ENCODE results near the gene TMEM30B. TPM values are rescaled to one million over a fixed set of nuclear protein-coding genes. Genes with fewer than 3 reads are reported as not detected.

TMEM30B gene
- polyA plus RNA-seq, 1 of the 3 experiments (the other 2 are of a cell fraction) = 0.15 TPM

DNA sequence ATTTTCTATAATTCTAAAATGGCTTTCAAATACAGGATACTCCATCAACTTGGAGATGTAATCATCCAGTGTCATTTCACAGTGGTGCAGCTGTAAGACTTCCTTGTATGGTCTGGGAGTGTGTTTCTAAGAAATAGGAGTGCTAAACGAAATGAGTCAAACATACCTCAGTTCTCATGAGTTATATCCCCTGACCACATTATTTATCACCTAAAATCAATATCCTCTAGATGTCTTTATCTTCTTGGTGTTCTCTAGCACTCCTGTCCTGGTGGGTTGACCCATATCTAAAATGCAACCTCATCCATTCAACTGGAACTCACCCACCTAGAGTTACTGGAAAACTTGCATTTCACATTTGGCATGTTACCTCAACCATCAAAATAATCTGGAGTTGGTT, 33.2 kb downstream of the TMEM30B start:
- WGBS (ENCODE audit: low lambda C conversion rate) = 40% methylated on average over 1 of the region's 1 CpG
- H3K27ac ChIP-seq (ENCODE audit: low read depth in 2 of 2, low read length in 1 of 2) = peak overlapping the region in 1 of 2 experiments; percentile 25; a peak in 1 of 4 replicates
- ChIA-PET POLR2A (no interaction called here), CTCF (interaction anchor here (1.2 to 9.5 kb wide), 3 partner anchors 11 to 624 kb away, joined by 3 to 119 read pairs (median 3); no protein-coding TSS in a partner anchor)
- H3K27me3 ChIP-seq (ENCODE audit: insufficient read depth) = no peaks in the 10 kb centered on the region
- DNase-seq = no peak
- H2AFZ ChIP-seq (ENCODE audit: low read depth) = no peak overlapping the region
- H3K79me2 ChIP-seq (ENCODE audit: insufficient read depth) = no peaks in the 10 kb centered on the region
- H4K20me1 ChIP-seq (ENCODE audit: insufficient read depth) = no peaks in the 10 kb centered on the region
- peaks cover 5% of the 10 kb centered on the region for H3F3A ChIP-seq (replicated peaks; ENCODE audit: insufficient read depth)
- H3K36me3 ChIP-seq (replicated peaks in 1 of 2; ENCODE audit: control insufficient read depth in 1 of 2, insufficient read depth in 2 of 2, low read length in 1 of 2) = no peaks in the 10 kb centered on the region
- H3K4me3 ChIP-seq (ENCODE audit: low read depth in 2 of 2, low read length in 1 of 2) = no peak overlapping the region
- no peak overlapping the region for H3K9ac ChIP-seq
- peaks cover 0 to 6% of the 10 kb centered on the region in 2 experiments; a peak in 1 of 4 replicates for H3K4me1 ChIP-seq (ENCODE audit: control insufficient read depth in 1 of 2, insufficient read depth in 2 of 2, low read depth in 1 of 2, low read length in 1 of 2)
- H3K9me3 ChIP-seq = no peaks in the 10 kb centered on the region
- H3K9me2 ChIP-seq = no peaks in the 10 kb centered on the region
- no peak for TF ChIP-seq MXI1 (IDR thresholded peaks at IDR 0.05; ENCODE audit: low read depth, low read length)
- TF ChIP-seq, protein P1, sequence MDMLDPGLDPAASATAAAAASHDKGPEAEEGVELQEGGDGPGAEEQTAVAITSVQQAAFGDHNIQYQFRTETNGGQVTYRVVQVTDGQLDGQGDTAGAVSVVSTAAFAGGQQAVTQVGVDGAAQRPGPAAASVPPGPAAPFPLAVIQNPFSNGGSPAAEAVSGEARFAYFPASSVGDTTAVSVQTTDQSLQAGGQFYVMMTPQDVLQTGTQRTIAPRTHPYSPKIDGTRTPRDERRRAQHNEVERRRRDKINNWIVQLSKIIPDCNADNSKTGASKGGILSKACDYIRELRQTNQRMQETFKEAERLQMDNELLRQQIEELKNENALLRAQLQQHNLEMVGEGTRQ (IDR thresholded peaks at IDR 0.05; ENCODE audit: borderline replicate concordance, low read depth, low read length) = no peak
- TF ChIP-seq PBX3 (IDR thresholded peaks at IDR 0.05) = peak; percentile 8; the same call in 1 of the 2 replicates
- TF ChIP-seq FOXM1 (IDR thresholded peaks at IDR 0.05; ENCODE audit: low read depth) = no peak
- peak; percentile 15; the same call in 1 of the 2 replicates for TF ChIP-seq TCF12 (IDR thresholded peaks at IDR 0.05)
- TF ChIP-seq ELF1 (IDR thresholded peaks at IDR 0.05) = no peak
- TF ChIP-seq FOSL2 (IDR thresholded peaks at IDR 0.05; ENCODE audit: borderline replicate concordance, low read depth) = 0 out of 2 replicates have a peak, but pooled peaks have one; percentile 8
- no peak for TF ChIP-seq FOXJ3 (CRISPR knock-in tag; IDR thresholded peaks at IDR 0.05)
- TF ChIP-seq RAD21 (IDR thresholded peaks at IDR 0.05; ENCODE audit: low read length) = no peak
- H3K4me2 ChIP-seq = no peak overlapping the region

GRCh38 chr14:61246721-61247120, 34.4 kb downstream of the TMEM30B start:
- no peak overlapping the region for H2AFZ ChIP-seq (ENCODE audit: low read depth)
- 83% methylated on average over 4 of the region's 4 CpGs for WGBS (ENCODE audit: low lambda C conversion rate)
- ChIA-PET CTCF (no interaction called here), POLR2A (no interaction called here)
- no peaks in the 10 kb centered on the region for H3K4me1 ChIP-seq (ENCODE audit: control insufficient read depth in 1 of 2, insufficient read depth in 2 of 2, low read depth in 1 of 2, low read length in 1 of 2)
- H3K79me2 ChIP-seq (ENCODE audit: insufficient read depth) = no peaks in the 10 kb centered on the region
- H3F3A ChIP-seq (replicated peaks; ENCODE audit: insufficient read depth) = no peaks in the 10 kb centered on the region
- H3K9me3 ChIP-seq = no peaks in the 10 kb centered on the region
- H4K20me1 ChIP-seq (ENCODE audit: insufficient read depth) = no peaks in the 10 kb centered on the region
- no peaks in the 10 kb centered on the region for H3K27me3 ChIP-seq (ENCODE audit: insufficient read depth)
- no peak overlapping the region for H3K4me2 ChIP-seq
- no peak overlapping the region for H3K27ac ChIP-seq (ENCODE audit: low read depth in 2 of 2, low read length in 1 of 2)
- no peak overlapping the region for H3K9ac ChIP-seq
- H3K36me3 ChIP-seq (replicated peaks in 1 of 2; ENCODE audit: control insufficient read depth in 1 of 2, insufficient read depth in 2 of 2, low read length in 1 of 2) = no peaks in the 10 kb centered on the region
- no peaks in the 10 kb centered on the region for H3K9me2 ChIP-seq
- no peak for DNase-seq
- H3K4me3 ChIP-seq (ENCODE audit: low read depth in 2 of 2, low read length in 1 of 2) = no peak overlapping the region
- TF ChIP-seq USF1 (IDR thresholded peaks at IDR 0.05; ENCODE audit: borderline replicate concordance, low read depth) = no peak
- TF ChIP-seq MXI1 (IDR thresholded peaks at IDR 0.05; ENCODE audit: low read depth, low read length) = no peak
- no peak for TF ChIP-seq POLR2AphosphoS5 (IDR thresholded peaks at IDR 0.05; ENCODE audit: low read depth, low read length)
- TF ChIP-seq, protein P2, sequence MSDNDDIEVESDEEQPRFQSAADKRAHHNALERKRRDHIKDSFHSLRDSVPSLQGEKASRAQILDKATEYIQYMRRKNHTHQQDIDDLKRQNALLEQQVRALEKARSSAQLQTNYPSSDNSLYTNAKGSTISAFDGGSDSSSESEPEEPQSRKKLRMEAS (IDR thresholded peaks at IDR 0.05; ENCODE audit: low read depth) = no peak
- TF ChIP-seq, protein P3, sequence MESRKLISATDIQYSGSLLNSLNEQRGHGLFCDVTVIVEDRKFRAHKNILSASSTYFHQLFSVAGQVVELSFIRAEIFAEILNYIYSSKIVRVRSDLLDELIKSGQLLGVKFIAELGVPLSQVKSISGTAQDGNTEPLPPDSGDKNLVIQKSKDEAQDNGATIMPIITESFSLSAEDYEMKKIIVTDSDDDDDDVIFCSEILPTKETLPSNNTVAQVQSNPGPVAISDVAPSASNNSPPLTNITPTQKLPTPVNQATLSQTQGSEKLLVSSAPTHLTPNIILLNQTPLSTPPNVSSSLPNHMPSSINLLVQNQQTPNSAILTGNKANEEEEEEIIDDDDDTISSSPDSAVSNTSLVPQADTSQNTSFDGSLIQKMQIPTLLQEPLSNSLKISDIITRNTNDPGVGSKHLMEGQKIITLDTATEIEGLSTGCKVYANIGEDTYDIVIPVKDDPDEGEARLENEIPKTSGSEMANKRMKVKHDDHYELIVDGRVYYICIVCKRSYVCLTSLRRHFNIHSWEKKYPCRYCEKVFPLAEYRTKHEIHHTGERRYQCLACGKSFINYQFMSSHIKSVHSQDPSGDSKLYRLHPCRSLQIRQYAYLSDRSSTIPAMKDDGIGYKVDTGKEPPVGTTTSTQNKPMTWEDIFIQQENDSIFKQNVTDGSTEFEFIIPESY (IDR thresholded peaks at IDR 0.05; ENCODE audit: borderline replicate concordance, low read depth) = no peak
- TF ChIP-seq FOXM1 (IDR thresholded peaks at IDR 0.05; ENCODE audit: low read depth) = no peak
- TF ChIP-seq TEAD4 (IDR thresholded peaks at IDR 0.05; ENCODE audit: borderline replicate concordance, insufficient read depth) = no peak
- no peak for TF ChIP-seq EP300 (IDR thresholded peaks at IDR 0.05; ENCODE audit: borderline replicate concordance in 1 of 2, low read depth in 1 of 2, low read length in 1 of 2)
- no peak for TF ChIP-seq CTCF (IDR thresholded peaks at IDR 0.05)
- TF ChIP-seq RXRA (IDR thresholded peaks at IDR 0.05; ENCODE audit: borderline replicate concordance, low read depth) = no peak
- no peak for TF ChIP-seq MEF2A (IDR thresholded peaks at IDR 0.05; ENCODE audit: borderline replicate concordance, low read depth)
- TF ChIP-seq RCOR1 (IDR thresholded peaks at IDR 0.05; ENCODE audit: low read length) = no peak
- no peak for TF ChIP-seq JUND (IDR thresholded peaks at IDR 0.05)
- no peak for TF ChIP-seq RFX5 (IDR thresholded peaks at IDR 0.05; ENCODE audit: low read length)
- TF ChIP-seq, protein P1 (IDR thresholded peaks at IDR 0.05; ENCODE audit: borderline replicate concordance, low read depth, low read length) = no peak

Measured in SK-N-SH (cell line).